GM19463 (cell line): ENCODE measurements around the gene PSMF1.
A peak's percentile ranks its signal among the peaks of the same experiment; 100 is the strongest.

Source experiments
- ATAC-seq: cut with Tn5 transposase; IDR thresholded peaks from one replicate; pipeline ENCODE4 v1.9.1; 2021; ENCODE audit warnings: mild to moderate bottlenecking, moderate library complexity; ENCODE audit not compliant: unreplicated experiment

The PSMF1 gene

GRCh38 chr20:1118336-1119127 is at the start of gene PSMF1:
Gene PSMF1, plus strand, starts transcription at chr20:1118602. Its CDS starts 172 bp downstream, at chr20:1118774.
- peak; percentile 96 for ATAC-seq

- no peak for ATAC-seq
Measured at GRCh38 chr20:1072258-1072657, 46.1 kb upstream of the PSMF1 start.

- ATAC-seq, result peak; percentile 68
Measured at GRCh38 chr20:1075616-1076015, 42.8 kb upstream of the PSMF1 start.

- no peak for ATAC-seq
Measured at GRCh38 chr20:1081891-1082290, 36.5 kb upstream of the PSMF1 start.

- ATAC-seq, result no peak
Measured at GRCh38 chr20:1083431-1084080, 34.8 kb upstream of the PSMF1 start.

GRCh38 chr20:1085492-1086276 is 32.7 kb upstream of the PSMF1 start:
- no peak for ATAC-seq

- ATAC-seq, result no peak
Measured at GRCh38 chr20:1086277-1087213, 31.9 kb upstream of the PSMF1 start.

GRCh38 chr20:1087311-1087905 is 31.0 kb upstream of the PSMF1 start:
- no peak for ATAC-seq

GRCh38 chr20:1094751-1095150 is 23.7 kb upstream of the PSMF1 start:
- ATAC-seq, result no peak

- no peak for ATAC-seq
Measured at GRCh38 chr20:1101533-1101932, 16.9 kb upstream of the PSMF1 start.

GRCh38 chr20:1102016-1102415 is 16.4 kb upstream of the PSMF1 start:
- ATAC-seq, result no peak

GRCh38 chr20:1103751-1104150 is 14.7 kb upstream of the PSMF1 start:
- ATAC-seq, result no peak

GRCh38 chr20:1105599-1106194 is 12.7 kb upstream of the PSMF1 start:
- ATAC-seq, result no peak

- ATAC-seq, result no peak
Measured at GRCh38 chr20:1107176-1107575, 11.2 kb upstream of the PSMF1 start.

- ATAC-seq, result no peak
Measured at GRCh38 chr20:1108437-1108920, 9.9 kb upstream of the PSMF1 start.

- ATAC-seq, result no peak
Measured at GRCh38 chr20:1112908-1113307, 5.5 kb upstream of the PSMF1 start.

GRCh38 chr20:1118004-1118335 is 432 bp upstream of the PSMF1 start:
- ATAC-seq, result no peak

- no peak for ATAC-seq
Measured at GRCh38 chr20:1119128-1119505, 715 bp downstream of the PSMF1 start.

GRCh38 chr20:1119524-1119923 is 1.1 kb downstream of the PSMF1 start:
- ATAC-seq, result no peak

GRCh38 chr20:1121429-1121828 is 3.0 kb downstream of the PSMF1 start:
- ATAC-seq, result no peak
